Measurements from ENCODE around the gene HTT.
A peak's percentile ranks its signal among the peaks of the same experiment; 100 is the strongest.

HTT gene

GRCh38 chr4:3203971-3204431 is 129.5 kb downstream of the HTT start:
- TF ChIP-seq, protein P1, sequence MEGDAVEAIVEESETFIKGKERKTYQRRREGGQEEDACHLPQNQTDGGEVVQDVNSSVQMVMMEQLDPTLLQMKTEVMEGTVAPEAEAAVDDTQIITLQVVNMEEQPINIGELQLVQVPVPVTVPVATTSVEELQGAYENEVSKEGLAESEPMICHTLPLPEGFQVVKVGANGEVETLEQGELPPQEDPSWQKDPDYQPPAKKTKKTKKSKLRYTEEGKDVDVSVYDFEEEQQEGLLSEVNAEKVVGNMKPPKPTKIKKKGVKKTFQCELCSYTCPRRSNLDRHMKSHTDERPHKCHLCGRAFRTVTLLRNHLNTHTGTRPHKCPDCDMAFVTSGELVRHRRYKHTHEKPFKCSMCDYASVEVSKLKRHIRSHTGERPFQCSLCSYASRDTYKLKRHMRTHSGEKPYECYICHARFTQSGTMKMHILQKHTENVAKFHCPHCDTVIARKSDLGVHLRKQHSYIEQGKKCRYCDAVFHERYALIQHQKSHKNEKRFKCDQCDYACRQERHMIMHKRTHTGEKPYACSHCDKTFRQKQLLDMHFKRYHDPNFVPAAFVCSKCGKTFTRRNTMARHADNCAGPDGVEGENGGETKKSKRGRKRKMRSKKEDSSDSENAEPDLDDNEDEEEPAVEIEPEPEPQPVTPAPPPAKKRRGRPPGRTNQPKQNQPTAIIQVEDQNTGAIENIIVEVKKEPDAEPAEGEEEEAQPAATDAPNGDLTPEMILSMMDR (IDR thresholded peaks at IDR 0.05; ENCODE audit: insufficient read depth, low read length), result no peak
- H3K4me3 ChIP-seq (replicated peaks; ENCODE audit: insufficient read depth, low read length), result no peak overlapping the region
- DNase-seq (ENCODE audit: low read depth in 1 of 2, low spot score in 1 of 2), result no peak
- H3K27ac ChIP-seq (replicated peaks), result peak overlapping the region; percentile 73
- H3K27me3 ChIP-seq (ENCODE audit: insufficient read depth, poor library complexity, severe bottlenecking), result no peaks in the 10 kb centered on the region

- Histone ChIP-seq H3K27ac (replicated peaks) (no peak overlapping the region), H3K4me3 (replicated peaks; ENCODE audit: insufficient read depth, low read length) (no peak overlapping the region), H3K27me3 (ENCODE audit: insufficient read depth, poor library complexity, severe bottlenecking) (no peaks in the 10 kb centered on the region)
- DNase-seq (ENCODE audit: low read depth in 1 of 2, low spot score in 1 of 2), result no peak
- TF ChIP-seq, protein P1 (IDR thresholded peaks at IDR 0.05; ENCODE audit: insufficient read depth, low read length), result no peak
- no peak for TF ChIP-seq REST (IDR thresholded peaks at IDR 0.05; ENCODE audit: insufficient replicate concordance, low read depth)
- TF ChIP-seq SPI1 (IDR thresholded peaks at IDR 0.05; ENCODE audit: borderline replicate concordance, low read depth), result no peak
- TF ChIP-seq GABPA (IDR thresholded peaks at IDR 0.05; ENCODE audit: low read depth), result no peak
- no peak for TF ChIP-seq POLR2AphosphoS5 (IDR thresholded peaks at IDR 0.05; ENCODE audit: low read depth)
These were observed 131.5 kb downstream of the HTT start for GRCh38 chr4:3205995-3206394.

- Histone ChIP-seq H3K4me3 (replicated peaks; ENCODE audit: insufficient read depth, low read length) (no peak overlapping the region), H3K27ac (replicated peaks) (no peak overlapping the region), H3K27me3 (ENCODE audit: insufficient read depth, poor library complexity, severe bottlenecking) (no peaks in the 10 kb centered on the region)
- DNase-seq (ENCODE audit: low read depth in 1 of 2, low spot score in 1 of 2), result no peak
- TF ChIP-seq, protein P1 (IDR thresholded peaks at IDR 0.05; ENCODE audit: insufficient read depth, low read length), result no peak
- TF ChIP-seq SPI1 (IDR thresholded peaks at IDR 0.05; ENCODE audit: borderline replicate concordance, low read depth) (no peak), GABPA (IDR thresholded peaks at IDR 0.05; ENCODE audit: low read depth) (no peak), REST (IDR thresholded peaks at IDR 0.05; ENCODE audit: insufficient replicate concordance, low read depth) (no peak), POLR2AphosphoS5 (IDR thresholded peaks at IDR 0.05; ENCODE audit: low read depth) (no peak)
These were observed 132.1 kb downstream of the HTT start for GRCh38 chr4:3206439-3207100.

- Histone ChIP-seq H3K27ac (replicated peaks) (no peak overlapping the region), H3K27me3 (ENCODE audit: insufficient read depth, poor library complexity, severe bottlenecking) (no peaks in the 10 kb centered on the region), H3K4me3 (replicated peaks; ENCODE audit: insufficient read depth, low read length) (no peak overlapping the region)
- TF ChIP-seq GABPA (IDR thresholded peaks at IDR 0.05; ENCODE audit: low read depth) (no peak), POLR2AphosphoS5 (IDR thresholded peaks at IDR 0.05; ENCODE audit: low read depth) (peak; percentile 60), SPI1 (IDR thresholded peaks at IDR 0.05; ENCODE audit: borderline replicate concordance, low read depth) (no peak), REST (IDR thresholded peaks at IDR 0.05; ENCODE audit: insufficient replicate concordance, low read depth) (no peak)
- TF ChIP-seq, protein P1 (IDR thresholded peaks at IDR 0.05; ENCODE audit: insufficient read depth, low read length), result no peak
- peak in 1 of 2 experiments; percentile 47 for DNase-seq (ENCODE audit: low read depth in 1 of 2, low spot score in 1 of 2)
These were observed 133.1 kb downstream of the HTT start for GRCh38 chr4:3207531-3208037.
